Activated naive CD4-positive, alpha-beta T cell treated with anti-CD3 and anti-CD28 coated beads, Interleukin-2, amount 50 U/mL, for 16 hours (primary cell): ENCODE measurements around the gene C3orf20.

Experiments
- DNase-seq: peaks from one replicate; pipeline ENCODE4 v3.0.0-alpha.2; 2020

C3orf20 gene

DNA sequence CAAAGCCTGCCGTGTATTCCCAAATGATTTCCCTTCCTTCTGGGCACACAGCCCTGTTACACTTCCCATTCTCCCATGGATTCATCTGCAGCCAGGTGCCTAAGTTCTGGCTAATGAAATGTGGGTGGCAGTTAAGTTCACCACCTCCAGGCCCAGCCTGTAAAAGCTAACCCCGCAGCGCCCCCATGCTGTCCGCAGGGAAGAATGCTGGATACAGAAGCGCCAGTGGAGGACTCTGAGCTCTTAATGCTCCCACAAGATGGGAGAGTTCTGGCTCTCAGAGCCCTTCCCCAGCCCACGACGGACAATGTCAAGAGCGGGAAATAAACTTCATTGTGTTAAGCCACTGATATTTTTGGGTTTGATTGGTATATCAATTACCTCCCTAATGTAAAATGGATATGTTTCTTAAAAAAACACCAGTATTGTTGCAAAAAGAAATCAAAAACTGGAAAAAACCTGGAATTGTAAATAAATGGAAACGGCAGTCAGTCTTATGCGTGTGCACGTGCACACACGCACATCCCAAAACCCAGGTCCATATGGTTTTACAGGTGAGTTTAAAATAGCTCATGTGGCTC lies 106.1 kb downstream of the C3orf20 start:
- no peak for DNase-seq

DNA sequence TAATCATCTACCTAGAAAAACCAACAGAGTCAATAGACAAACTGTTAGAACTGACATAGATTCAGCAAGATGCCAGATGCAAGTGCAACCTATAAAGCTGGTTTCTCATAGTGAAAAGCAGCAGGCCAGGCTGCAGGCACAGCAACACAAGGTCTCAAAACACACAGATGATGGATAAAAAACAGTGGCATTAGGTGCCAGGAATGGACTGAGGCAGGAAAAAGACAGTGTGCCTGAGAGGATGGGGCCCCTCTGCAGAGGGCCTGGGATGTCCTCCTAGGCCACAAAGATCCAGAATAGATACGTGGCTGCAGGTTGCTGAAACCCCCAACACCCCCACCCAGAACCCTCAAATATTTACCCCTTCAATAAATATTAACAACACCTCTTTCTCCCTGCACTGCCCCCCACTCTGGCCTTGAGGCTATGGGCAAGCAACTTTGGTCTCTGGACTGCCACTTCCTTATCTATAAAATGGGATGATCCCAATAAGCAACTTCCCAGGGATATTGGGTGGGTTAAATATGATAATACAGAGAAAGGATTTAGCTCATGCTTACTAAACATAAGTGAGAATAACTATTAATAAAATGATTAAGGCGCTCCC lies 108.6 kb downstream of the C3orf20 start:
- DNase-seq, result no peak

DNA sequence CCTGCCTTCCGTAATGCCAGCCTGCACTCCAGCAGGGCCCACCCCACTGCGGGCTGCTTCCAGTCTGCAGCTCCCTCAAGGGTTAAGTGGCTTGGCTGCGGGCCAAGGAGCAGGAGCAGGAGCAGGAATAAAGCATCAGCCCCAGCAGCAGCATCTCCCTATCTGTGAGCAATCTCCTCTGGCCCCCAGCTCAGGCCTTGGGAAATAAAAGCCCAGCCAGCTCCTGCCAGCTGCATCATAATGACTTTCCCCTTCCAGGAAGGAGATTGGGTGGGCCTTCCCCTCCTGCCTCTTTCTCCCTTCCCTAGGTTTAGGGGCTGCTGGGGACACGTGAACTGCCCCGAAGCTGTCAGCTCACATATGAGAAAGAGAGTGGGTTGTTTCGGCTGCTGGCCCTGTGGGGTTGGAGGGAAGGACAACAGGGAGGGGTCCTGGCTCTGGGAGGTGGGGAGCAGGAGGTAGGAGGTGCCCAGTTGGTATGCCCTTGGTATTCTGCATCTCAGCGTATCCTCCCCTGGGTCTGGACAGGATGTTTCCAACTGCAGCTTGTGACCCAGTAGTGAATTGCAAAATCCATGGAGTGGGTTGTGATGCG lies 109.2 kb downstream of the C3orf20 start:
- no peak for DNase-seq

DNA sequence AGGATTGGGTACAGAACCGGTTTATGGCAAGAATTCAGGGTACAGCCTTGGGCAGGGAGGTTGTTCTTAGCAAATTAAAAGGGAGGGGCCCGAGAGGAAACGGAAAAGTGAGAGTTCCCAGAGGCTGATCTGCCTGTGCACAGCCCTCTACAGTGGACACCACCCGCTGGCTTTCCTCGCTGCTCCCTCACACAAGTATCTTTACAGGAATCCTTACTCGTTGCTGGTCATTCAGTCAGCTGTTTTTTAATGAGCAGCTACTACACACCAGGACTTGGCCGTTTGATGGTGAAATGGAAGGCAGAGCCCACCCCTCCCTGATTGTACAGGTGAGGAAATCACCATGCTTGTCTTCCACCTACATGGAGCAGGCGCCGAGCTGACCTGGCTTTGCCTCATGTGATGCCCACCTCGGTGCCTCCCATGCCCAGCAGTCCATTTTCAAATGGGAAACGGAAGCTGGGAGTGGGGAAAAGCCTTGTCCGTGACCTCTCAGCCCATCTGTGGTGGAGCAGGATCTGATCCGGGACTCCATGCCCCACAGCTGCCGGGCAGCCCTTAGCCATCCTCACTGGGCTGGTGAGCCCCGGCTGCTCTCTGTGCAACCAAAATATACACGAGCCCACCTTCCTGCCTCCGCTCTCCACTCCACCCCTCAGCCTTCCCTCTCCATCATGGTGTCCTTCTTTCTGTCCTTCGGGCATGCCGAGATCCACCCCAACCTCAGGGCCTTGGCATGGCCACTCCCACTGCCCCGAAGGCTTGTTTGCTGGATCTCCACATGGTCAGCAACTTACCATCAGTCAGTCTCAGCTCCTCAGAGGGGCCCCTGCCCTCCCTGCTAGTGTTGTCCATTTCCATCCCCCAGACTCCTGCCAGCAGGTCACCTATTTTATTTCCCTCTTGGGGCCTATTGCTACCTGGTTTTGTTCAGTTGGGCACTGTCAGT lies 110.5 kb downstream of the C3orf20 start:
- no peak for DNase-seq

DNA sequence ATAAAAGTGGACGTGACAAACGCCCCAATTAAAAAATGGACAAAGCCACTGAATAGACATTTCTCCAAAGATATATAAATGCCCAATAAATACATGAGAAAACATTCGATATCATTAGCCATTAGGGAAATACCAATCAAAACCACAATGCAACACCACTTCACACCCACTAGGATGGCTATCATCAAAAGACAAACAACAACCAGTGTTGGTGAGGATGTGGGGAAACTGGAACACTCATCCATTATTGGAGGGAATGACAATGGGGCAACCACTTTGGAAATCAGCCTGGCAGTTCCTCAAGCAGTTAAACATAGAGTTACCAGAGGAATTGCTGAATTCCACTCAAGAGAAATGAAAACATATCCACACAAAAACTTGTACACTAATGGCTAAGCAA lies 111.4 kb downstream of the C3orf20 start:
- DNase-seq, result no peak

DNA sequence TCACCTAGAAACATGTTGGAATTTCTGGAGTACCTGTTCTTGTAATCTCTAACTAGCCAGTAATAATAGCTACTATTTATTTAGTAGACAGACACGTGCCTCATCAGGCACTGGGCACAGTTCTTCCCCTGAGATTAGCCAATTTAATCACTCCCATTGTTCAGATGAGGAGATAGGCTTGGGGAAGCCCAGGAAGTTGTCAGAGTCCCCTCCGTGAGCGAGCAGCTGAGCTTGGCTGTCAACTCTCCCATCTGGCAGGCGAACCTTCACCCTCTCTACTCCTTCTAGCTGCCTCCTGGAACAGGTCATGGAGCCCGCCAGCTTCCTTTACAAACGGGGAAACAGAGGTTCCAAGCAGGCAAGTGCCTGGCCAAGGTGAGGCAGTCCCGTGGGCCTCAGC lies 112.7 kb downstream of the C3orf20 start:
- no peak for DNase-seq

DNA sequence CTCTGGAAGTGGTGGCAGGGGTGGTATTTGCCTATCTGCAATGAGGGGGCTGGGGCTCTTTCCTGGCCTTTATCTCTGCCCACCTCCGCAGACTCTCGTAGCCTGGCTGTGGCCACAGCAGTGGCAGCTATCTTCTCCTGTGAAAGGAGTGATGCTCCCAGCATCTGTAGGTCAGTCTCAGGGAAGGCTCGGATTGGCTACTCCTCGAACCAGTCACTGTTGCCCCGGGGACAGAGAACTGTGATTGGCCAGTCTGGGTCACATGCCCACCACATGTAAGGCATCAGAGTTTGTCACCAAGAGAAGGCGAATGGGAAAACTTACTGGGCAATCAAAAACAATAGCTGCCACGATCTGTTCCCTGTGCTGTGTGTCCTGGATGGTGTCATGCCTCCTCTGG lies 113.7 kb downstream of the C3orf20 start:
- DNase-seq, result no peak

DNA sequence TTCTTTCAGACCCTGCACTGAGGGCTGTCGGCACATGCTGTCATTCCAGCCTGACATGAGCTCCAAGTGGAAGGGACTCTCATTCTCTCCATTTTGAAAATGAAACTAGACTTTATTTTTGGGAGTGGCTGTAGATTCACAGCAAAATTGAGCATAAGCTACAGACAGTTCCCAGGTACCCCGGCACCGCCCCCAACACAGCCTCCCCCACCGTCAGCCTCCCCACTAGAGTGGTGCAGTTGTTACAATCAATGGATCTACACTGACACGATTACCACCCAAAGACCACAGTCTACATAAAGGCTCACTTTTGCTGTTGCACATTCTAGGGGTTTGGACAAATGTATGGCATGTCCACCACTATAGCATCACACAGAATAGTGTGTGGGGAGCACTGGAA lies 114.3 kb downstream of the C3orf20 start:
- DNase-seq, result no peak

DNA sequence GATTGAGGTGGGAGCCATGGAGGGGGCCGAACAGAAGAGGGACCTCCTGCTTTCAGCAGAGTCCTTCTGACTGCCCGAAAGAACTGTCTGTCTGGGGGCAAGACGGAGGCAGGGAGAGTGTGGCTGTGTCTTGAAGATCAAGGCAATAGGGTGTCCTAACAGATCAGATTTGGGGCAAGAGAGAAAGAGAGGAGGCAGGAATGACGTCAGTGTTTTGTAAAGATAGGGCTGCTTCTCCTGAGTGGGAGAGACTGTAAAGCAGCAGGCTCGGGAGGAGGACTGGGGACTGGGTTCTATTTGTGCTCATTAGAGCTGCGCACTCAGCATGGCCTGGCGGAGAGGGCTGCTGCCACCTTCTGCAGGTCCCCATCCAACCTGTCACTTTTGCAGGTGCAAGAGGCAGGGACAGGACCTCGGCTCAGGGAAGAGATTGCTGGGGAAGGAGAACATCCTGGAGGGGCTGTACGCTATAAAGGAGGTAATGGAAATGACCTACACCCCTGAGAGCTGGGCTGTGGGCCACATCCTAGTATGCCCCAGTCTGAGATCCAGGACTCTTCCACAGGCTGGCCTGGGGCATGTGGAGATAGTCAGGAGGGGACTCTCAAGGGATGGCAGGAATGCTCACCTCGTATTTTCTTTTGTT lies 114.8 kb downstream of the C3orf20 start:
- DNase-seq, result no peak

DNA sequence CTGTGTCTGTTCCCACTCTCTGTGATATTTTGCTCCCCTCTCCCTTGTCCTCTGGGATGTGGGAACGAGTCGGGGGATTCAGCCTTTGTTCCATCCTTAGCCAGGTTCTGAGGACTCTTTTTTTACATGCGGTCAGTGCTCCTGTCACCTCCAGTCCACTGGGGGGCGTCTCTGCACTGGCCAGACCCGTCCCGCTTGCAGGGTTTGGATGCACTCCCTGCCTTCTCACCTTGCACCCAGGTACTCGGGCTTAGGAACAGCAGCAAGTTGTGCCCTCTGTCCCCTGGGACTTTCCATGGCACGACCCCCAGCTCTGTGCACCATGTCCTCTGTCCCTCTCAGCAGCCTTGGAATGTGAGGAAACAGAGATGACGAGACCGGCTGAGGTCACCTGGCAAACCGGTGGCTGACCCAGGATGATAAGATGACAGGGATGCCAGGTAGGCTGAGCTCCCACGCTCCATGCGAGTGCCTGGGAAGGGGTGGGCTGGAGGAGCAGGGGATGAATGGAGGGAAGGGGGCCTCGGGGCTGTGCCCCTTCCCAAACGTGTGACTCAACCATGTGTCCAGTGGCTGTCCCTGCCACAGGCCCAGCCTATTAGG lies 116.5 kb downstream of the C3orf20 start:
- DNase-seq, result peak; percentile 41

DNA sequence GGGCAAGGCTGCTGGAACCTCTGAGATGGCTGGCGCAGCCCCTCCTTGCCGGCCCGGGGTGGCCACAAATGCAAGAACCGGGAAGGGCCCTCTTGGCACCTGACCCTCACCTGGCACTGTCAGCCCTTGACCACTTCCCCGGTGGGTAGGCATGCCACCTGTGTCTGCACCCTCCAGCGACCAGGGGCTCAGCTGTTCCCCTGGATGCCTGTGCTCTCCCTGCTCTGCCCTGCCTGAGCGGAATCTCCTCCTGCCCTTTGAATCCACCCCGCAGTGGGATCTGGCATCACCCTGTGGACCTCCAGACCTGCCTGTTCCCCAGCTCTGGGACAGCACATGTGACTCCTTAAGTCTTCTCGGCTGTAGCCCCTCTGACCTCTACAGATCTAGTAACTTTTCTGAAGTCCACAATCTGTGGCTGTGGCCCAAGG lies 117.8 kb downstream of the C3orf20 start:
- DNase-seq, result no peak

DNA sequence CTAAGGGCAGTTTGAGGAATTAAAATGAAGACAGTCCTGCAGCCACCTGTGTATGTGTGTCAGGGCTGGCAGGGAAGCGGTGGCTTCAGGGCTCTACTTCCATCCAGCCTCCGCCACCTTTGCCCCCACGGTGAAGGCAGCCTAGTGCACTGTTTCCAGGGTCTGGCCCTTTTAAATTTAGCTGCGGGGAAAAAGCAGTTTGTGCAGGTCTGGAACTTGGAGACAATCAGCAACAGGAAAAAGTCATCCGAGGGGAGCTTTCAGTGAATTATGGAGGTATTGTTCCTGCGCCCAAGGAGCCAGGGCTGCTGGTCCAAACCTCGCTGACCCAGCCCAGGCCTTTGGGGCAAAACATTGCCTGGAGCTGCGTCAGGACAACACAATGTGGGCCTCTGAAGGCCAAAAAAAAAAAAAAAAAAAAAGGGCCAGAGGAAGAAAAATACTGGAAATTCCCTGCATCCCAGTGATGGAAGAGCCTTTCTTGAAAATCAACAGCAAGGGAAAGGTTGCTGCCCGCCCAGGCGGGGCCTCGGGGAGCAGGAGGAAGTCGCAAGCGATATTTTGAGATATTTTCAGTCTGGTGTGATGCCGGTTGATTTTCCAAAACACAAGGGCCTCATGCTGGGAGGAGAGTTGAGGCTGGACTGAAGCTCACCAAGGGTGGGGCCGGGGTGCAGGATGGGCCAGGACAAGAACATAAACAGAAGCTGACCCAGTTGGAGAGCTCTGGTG lies 118.4 kb downstream of the C3orf20 start:
- DNase-seq, result no peak

DNA sequence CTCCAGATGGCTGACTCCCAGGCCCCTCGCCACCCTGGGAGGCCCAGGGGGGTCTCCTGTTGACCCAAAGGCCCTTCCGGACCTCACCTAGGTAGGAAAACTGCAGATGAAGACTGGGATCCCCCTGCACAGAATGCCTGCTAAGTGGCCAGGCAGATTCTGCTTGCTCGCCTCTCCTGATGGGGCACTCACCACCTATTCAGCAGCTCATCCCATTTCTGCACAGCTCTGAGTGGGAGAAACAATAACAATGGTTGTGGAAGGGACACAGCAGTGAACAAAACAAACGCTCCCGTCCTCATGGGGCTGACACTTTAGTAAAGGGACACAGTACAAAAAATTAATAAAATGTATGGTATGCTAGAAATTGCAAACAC lies 118.9 kb downstream of the C3orf20 start:
- DNase-seq, result no peak

DNA sequence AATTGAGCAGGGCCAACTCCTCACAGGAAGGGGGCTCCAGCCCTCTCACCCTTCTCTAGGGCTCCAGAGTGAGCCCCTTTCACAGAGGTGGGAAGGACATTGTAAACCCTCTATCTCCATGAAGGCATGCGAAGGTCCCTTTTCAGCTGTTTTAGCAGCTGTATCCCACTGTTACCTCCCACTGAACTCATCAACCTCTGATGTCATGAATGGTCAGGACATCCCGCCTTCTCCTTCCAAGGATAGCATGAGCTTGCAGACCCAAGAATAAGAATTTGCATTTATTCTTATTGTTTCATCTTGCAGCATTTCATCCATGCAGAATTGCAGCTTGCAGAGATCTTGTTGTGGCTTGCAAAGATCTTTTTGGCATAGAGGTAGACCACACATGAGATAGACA lies 119.5 kb downstream of the C3orf20 start:
- no peak for DNase-seq

DNA sequence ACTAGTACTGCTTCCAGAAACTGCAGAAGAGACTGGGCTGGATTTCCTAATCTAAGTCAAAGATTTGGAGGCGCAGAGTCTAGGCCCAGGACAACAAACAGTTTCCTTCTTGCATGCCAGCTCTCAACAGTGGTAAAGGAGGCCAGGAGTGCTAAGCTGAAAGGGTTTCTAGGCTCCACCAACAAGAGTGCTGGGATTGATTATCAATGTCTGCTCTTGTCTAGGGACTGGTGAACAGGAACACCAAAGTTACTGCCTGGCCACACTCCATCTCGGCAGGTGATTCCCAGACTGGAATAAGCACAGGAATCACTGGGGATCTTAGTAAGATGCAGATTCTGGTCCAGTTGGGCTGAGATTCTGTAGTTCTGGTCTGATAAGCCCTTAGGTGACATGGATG lies 121.1 kb downstream of the C3orf20 start:
- DNase-seq, result no peak

DNA sequence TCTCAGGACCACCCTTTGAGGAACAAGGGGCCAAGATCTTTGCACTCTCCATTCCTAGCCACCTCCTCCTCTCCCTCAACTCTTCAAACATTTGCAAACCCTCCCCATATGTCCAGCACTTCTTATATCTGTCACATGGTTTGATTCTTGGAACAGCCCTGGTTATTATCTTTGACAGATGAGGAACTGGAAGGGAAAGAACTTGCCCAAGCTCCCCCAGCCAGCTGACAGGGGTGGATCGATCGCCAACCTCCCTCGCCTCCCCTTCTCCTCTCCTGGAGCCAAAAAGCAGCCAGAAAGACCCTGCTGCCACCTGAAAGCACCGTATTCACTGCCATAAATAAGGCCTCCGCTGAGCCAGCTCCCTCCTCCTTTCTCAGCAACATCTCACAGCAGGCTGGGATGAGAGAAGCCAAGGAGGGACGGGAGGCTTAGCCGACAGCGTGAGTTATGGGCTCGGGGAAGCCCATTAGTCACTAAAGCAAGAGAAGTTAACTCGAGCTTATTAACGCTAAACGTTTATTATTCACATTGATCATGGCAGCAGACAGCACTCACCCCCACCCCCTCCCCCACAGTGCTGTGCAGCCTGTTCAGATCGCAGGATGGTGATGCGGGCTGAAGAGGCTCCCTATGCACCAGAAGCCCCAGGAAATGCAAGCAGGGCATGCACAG lies 121.6 kb downstream of the C3orf20 start:
- no peak for DNase-seq

DNA sequence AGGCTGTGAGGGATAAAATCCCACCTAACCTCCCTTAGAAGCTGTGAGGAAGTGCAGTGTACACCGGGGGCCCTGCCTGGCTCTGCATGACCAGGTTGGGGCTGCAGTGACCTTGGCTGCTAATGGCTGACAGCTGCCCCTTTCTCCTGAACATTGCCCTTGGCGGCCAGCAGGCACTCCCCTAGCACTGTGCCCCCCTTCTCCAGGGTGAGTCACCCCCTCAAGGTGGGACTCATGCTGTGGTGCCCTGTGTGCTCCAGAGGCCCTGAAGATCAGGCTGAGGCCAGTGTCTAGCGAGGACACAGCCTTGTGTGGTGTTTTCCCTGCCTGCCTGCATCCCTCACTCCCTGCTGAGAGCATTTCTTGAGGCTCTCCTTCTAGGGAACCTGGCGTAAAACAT lies 122.8 kb downstream of the C3orf20 start:
- no peak for DNase-seq

DNA sequence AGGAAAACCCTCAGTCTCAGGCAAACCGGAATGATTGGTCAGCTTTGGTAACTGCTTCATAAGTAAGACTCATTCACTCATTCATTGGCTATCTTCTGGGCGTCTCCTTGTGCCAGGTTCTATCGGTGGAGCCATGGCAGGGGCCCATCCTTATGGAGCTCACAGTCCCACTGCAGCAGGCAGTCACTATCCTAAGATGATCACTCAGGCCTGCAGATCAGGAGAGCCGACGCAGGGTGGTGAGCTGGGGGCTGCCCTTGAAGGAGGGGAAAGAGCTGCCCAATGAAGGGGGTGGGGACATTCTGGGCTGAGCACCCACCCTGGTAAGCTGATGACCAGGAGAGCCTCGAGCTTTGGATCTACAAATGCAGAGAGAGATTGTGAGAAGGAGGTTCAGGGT lies 123.3 kb downstream of the C3orf20 start:
- no peak for DNase-seq

DNA sequence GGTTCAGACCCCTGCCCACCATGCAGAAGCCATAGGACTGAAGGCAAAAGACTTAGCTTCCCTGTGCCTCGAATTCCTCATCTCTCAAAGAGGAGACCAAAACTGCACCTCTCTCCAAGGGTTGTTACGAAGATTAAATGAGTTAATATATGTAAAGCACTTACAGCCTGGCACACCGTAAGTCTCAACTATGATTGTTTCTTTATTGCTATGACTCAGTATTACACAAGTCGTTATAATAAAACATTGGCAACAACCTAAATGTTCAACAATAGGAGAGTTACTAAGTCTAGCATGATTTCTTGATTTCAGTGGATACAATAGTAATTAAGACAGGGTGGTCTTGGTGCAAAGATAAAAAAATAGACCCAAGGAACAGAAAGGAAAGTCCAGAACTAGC lies 124.2 kb downstream of the C3orf20 start:
- DNase-seq, result no peak

DNA sequence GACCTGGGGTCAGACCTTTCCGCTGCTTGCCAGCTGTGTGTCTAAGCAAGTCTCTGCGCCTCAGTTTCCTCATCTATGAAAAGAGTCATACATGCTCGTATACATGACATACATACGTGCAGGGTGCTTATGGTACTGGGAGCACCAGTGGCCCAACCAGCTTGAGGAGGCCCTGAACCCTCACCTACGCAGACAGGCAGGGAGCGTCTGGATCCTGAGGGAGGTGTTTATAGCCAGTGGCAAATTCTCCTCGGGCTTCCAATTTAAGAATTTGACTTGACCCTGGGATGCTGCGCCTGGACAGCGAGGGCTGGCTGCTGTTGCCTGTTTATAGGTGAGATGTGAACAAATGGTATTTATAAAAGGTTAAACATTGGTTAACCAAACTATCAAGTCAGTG lies 126.1 kb downstream of the C3orf20 start:
- DNase-seq, result no peak

DNA sequence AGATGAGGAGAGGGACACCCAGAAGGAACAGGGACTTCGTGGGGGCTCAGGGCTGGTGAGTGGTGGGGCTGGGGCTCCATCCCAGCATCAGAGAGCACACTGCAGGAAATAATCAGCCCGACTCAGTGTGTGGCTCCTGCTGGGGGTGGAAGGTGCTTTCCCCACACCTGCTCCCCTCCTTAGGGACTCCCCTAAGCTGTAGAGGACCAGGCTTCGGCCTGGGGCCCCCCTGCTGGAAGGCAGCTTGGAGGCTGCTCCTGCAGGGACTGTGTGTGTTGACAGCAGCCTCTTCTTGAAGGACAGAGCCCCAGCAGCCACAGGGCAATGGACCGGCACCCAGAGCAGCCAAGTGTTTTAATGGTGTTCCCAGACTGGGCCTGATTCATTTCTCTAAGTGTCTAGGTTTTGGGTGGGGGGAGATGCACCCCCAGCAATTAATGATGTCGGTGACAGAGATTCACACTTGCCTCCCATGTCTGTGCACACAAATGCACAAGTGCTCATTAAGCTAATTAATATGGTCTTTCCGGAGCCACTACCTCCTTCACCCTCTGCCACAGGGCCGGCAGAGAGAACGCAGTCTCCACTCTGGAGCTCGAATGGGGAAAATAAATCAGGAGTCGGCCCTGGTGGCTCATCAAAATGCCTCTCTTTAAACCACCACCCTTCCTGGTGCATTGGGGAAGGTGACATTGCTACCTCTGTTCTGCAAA lies 126.9 kb downstream of the C3orf20 start:
- no peak for DNase-seq
